LHCN-M2 (cell line): Measurements from ENCODE around the gene SEPHS2. TPM values are rescaled to one million over a fixed set of nuclear protein-coding genes. Genes with fewer than 3 reads are reported as not detected.

ENCODE experiments used
- DNase-seq: peaks from one replicate; pipeline ENCODE4 v3.0.0-alpha.2; 2012; ENCODE audit warnings: low read depth
- total RNA-seq: library from RNA; depleted of rRNA; stranded (reverse); fragments of >200 nt; gene quantifications from 2 replicates; pipeline ENCODE4 v1.2.3, GENCODE V29; 2014

Gene SEPHS2
- total RNA-seq, 1 experiment from 2014 or later = 10.0 TPM

GRCh38 chr16:30430428-30430970 lies 15.2 kb downstream of the SEPHS2 start:
- peak; percentile 35 for DNase-seq

GRCh38 chr16:30429678-30430427 lies 15.8 kb downstream of the SEPHS2 start, which contains the start of gene DCTPP1:
Gene DCTPP1 (minus strand): TSS chr16:30430030. CDS start chr16:30429980, 50 bp downstream.
- DNase-seq = peak; percentile 98

- DNase-seq = no peak
Measured at GRCh38 chr16:30429418-30429677, 16.3 kb downstream of the SEPHS2 start.

- no peak for DNase-seq
Measured at GRCh38 chr16:30428055-30428454, 17.6 kb downstream of the SEPHS2 start.

GRCh38 chr16:30421010-30421409 lies 24.7 kb downstream of the SEPHS2 start:
- no peak for DNase-seq

GRCh38 chr16:30418350-30419181 lies 27.1 kb downstream of the SEPHS2 start:
- peak; percentile 25 for DNase-seq

GRCh38 chr16:30417529-30418349 lies 27.9 kb downstream of the SEPHS2 start:
- peak; percentile 67 for DNase-seq

GRCh38 chr16:30416624-30417528 lies 28.8 kb downstream of the SEPHS2 start:
- DNase-seq = no peak

GRCh38 chr16:30416047-30416603 lies 29.5 kb downstream of the SEPHS2 start:
- DNase-seq = no peak

- DNase-seq = no peak
Measured at GRCh38 chr16:30414159-30414558, 31.5 kb downstream of the SEPHS2 start.

- DNase-seq = no peak
Measured at GRCh38 chr16:30413112-30413806, 32.4 kb downstream of the SEPHS2 start.

GRCh38 chr16:30409125-30410060 lies 36.3 kb downstream of the SEPHS2 start:
- peak; percentile 82 for DNase-seq

- DNase-seq = peak; percentile 7
Measured at GRCh38 chr16:30407804-30408534, 37.7 kb downstream of the SEPHS2 start.

GRCh38 chr16:30407102-30407803 lies 38.4 kb downstream of the SEPHS2 start, which contains the start of gene ZNF771:
Gene ZNF771 (plus strand): TSS chr16:30407606. CDS start chr16:30408054, 448 bp downstream.
- DNase-seq = peak; percentile 87

- DNase-seq = no peak
Measured at GRCh38 chr16:30406795-30407101, 38.9 kb downstream of the SEPHS2 start.

GRCh38 chr16:30401768-30402425 lies 43.8 kb downstream of the SEPHS2 start:
- peak; percentile 8 for DNase-seq
